NCI-H146 treated with DMSO at 0.1 percent for 48 hours (cell line): ENCODE results near the gene OGDH.
"Not testable (repeated sequence)": the region's sequence is repeated elsewhere in the genome, so short reads cannot be mapped to it uniquely, and the experiment has no call there.

Source experiments
- DNase-seq: peaks from one replicate; lab custom pipeline; 2025; ENCODE audit not compliant: unreplicated experiment; lab: John Stamatoyannopoulos, UW

OGDH gene

DNA sequence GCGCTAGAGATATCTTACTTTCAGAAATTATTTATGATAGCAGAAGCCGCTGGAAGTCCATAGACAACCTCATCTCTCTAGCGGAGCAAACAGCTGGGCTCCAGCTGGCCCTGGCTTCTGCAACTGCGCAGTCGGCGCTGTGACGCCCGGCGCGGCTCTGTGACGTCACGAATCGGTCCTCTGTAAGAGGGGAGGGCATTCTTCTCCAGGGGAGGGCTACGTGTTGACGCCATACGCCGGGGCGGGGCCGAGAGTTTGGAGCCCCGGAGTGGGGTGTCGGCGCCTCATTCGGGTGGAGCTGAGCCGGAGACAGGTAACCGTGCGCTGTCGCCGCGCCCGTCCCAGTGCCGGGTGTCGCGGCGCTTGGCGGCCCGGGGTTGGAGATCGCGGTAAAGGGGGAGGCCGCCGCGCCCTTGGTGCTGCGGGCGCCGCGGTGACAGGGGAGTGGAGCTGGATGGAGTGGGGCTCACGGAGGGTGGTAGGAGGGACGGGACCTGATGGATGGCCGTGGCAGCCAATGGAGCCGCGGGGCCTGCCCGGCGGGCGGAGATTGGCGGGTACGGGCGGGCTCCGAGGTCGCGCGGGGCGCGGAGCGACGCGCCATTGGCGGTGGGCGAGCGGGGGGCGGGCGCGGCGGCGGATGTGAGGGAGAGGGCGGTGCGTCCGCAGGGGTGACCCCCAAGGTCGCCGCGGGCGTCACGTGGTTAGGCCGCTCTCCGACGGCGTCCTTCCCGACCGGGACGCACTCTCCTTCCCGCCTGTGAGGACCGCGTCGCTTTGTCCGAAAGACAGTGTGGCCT lies at the start of gene OGDH:
Gene OGDH (plus strand): TSS at position 287 of the 800 bp plus-strand sequence. CDS start 17,717 bp downstream, outside the sequence.
- peak; percentile 92 for DNase-seq

DNA sequence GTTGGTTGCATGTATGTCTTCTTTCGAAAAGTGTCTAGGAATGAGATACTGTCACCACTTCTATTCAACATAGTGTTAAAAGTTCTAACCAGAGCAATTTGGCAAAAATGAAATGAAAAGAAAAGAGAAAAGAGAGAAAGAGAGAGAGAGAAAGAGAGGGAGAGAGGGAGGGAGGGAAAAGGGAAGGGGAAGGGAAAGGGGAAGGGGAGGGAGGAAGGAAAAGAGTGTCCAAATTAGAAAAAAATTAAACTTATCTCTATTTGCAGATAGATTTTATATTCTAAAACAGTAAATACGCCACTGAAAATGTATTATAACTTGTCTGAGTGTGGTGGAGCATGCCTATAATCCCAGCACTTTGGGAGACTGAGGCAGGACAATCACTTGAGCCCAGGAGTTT lies 48.9 kb upstream of the OGDH start:
- DNase-seq, result no peak

DNA sequence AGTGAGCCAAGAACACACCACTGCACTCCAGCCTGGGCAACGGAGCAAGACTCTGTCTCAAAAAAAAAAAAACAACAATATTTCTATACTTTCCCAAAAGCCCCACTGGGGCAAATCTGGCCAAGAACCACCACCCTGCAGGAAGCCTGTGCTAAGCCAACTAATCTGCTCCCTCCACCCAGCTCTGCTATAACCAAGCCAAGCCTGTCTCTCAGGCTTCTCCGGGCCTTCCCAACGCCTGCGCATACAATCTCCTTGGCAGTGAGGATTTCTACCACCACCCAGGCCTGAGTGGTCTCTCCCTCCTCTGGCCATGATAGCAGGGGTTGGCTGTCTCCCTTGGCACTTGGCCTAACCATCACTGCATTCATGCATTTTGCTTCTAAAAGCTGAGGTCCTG lies 46.9 kb upstream of the OGDH start:
- DNase-seq, result no peak

DNA sequence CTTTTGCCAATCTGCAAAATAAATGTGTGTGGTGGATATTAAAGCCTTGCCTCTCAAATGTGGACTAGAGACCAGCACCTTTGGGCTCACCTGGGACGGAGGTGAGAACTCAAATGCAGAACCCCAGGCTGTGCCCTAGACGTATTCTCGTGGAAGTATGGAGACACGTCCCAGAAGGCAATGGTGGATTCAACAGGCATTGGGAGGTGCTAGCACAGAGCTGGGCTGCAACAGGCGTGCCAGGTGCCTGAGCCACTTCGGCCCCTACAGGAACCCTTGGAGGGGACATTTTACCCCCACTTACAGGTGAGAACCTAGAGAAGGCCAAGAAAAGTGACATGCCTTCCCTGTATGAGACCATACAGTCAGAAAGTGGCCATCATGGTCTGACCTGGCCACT lies 44.9 kb upstream of the OGDH start:
- DNase-seq, result no peak

DNA sequence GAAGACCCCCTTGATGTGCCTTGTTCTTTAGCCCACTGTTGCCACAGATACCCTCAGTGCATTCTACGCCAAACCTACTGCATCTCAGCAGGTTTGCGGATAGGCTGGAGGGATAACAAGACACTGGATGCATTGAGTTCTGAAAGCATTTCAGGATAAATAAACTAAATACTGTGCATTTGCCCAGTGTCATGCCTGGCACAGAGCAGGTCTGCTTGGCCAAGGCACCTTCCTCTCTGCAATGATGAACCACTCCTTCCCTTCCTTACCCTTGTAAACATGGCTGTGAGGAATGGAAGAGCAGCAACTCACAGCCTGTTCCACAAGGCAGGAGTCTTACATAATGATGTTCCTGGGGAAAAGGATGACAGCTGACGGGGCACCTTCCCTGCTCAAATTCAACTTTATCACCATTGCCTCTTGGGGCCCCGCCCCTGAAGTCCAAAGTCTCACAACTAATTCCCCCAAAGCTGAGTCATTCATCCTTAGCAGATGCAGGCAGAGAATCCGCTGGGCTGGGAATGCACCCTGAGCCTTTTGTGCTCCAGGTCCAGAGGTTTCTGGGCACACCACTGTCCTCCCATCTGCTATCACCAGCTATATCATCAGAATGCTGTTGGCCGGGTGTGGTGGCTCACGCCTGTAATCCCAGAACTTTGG lies 44.3 kb upstream of the OGDH start:
- no peak for DNase-seq

DNA sequence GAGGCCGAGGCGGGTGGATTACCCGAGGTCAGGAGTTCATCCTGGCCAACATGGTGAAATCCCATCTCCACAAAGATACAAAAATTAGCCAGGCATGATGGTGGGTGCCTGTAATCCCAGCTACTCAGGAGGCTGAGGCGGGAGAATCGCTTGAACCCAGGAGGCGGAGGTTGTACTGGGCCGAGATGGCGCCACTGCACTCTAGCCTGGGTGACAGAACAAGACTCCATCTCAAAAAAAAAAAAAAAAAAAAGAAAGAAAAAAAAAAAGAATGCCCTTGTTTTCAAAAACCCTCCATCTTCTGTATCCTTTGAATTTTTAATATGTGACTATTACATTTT lies 43.8 kb upstream of the OGDH start:
- DNase-seq, result not testable (repeated sequence)

DNA sequence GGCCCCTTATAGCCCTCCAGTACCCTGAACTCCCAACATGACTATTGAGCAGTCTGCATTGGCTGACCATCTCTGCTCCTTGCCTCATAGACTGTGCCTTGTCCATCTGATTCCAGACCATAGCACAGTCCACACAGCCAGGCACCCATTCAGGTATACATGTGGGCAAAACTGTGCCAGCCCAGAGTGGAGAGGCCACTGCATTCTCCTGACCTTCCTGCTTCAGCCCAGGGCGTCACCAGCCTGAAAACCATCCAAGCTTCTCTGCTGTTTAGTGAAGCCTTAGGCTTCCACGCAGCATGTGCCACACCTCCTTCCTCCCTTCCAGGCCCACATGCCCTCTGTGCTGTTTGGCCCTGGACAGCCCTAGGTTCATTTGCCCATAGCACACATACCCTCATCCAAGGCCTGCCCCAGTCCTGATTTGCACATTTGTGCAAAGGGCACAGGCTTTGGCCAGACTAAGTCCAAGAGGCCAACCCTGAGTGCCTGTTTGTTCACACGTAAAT lies 43.2 kb upstream of the OGDH start:
- no peak for DNase-seq

DNA sequence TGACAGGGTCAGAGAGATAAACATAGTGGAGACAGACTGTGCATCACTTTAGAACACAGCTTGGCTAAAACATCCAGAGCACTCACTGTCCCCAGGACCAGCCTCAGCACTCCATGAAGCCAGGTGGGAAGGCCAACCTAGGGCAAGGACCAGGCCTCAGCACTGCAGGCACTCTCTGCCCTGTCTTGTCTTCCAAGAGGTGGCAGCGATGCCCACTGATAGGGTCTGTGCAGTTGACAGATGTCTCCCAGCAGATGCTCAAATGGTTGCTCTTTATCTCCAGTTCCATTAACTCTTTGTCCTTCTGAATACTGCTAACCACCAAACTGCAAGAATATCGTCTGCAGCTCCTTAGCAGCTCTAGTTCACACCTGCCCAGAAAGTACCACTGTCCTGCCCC lies 41.8 kb upstream of the OGDH start:
- DNase-seq, result no peak

DNA sequence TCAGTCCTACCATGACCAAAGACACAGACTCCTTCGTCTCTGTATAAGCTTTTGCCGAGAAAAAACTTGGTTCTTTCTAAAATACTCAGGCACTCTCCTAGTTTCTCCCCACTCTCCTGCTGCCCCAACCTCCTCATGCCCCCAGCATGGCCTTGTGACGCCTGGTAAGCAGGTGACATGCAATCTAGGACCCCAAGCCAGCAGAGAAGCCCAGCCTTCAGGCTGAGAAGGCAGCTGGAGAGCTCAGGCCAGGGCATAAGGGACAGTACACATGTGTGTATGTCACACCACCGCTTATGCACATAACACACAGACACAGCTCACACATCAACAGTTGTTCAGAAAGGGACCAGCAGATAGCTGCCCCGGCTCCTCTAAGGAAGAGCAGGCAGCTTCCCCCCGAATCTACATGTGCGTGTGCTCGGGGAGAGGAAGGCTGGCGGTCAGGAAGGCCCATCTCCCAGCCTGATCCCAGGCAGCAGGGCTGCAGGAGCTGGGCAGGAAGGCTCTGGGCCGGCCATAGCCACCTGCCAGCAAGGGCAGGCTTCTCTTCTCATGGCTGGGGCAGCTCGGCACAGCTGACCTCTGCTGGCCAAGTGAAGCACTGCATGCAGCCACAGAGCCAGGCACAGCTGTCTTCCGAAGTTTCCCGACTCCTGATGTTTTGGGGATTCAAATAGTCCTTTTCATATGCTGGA lies 41.2 kb upstream of the OGDH start:
- peak; percentile 3 for DNase-seq

DNA sequence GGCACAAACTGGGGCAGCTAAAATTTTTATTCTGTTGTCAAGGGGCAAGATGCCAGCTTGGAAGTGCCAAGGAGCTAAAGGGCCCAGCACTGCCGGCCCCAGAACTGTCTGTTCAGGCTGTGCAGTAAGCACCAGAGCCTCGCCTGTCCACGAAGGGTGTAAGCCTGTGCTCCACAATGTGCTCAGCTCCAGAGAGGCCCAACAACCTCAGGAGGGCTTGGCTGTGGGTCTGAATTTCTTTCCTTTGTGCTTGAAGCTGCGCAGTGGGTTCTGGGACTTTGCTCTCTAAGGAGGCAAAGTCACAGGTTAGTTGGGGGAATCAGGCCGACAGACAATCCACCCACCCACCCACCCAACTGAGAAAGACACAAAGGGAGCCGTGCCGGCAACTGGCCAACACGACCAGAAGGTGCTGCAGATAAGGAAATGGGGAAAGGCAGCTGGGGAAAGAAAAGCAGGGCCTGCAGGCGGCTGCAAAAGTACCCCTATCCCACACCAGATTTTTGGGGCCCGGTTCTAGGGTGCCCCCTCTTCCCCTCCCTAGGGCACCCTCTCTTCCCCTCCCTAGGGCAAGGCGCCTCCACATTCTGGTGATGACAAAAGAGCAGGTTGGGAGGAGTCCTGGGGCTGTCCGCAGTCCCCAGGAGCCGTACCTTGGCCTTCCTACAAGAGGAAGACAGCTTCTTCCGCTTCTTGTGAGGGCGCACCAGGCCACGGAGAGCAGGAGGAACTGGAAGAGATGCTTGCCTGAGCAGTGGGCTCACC lies 40.5 kb upstream of the OGDH start:
- DNase-seq, result no peak

DNA sequence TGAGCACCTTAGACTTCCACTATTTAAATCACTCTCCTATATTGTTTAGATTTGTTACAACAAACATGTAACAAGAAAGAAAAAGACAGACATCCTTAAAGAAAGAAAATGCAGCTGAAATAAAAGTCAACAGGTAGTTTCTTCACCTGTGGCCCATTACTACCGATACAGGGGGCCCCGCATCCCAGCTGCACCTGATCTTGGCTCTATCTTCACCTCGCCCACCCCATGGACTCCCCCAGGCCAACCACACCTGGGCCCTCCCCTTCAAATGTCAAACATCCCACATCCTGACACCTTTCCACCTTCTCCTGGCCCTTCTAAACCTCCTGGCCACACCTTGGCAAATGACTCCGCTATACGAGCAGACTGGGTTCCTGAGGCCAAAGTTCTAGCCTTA lies 39.7 kb upstream of the OGDH start:
- DNase-seq, result no peak

DNA sequence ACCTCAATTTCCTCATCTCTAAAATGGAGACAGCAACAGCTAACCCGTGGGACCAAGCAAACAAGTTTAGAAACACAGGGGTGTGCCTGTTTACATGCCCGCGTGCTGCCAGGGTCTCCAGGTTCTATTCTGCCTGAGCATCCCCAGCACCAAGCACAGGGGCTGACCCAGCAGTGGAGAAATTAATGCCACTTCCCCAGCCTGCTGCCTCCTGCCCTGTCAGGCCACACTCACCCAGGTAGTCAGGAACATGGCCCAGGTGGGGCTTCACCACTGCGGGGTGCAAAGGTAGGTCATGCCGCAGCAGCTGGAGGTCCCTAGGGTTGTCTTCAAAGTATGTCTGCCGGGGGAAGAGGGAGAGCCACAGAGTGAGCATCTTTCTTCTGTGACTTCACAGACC lies 38.5 kb upstream of the OGDH start:
- no peak for DNase-seq

DNA sequence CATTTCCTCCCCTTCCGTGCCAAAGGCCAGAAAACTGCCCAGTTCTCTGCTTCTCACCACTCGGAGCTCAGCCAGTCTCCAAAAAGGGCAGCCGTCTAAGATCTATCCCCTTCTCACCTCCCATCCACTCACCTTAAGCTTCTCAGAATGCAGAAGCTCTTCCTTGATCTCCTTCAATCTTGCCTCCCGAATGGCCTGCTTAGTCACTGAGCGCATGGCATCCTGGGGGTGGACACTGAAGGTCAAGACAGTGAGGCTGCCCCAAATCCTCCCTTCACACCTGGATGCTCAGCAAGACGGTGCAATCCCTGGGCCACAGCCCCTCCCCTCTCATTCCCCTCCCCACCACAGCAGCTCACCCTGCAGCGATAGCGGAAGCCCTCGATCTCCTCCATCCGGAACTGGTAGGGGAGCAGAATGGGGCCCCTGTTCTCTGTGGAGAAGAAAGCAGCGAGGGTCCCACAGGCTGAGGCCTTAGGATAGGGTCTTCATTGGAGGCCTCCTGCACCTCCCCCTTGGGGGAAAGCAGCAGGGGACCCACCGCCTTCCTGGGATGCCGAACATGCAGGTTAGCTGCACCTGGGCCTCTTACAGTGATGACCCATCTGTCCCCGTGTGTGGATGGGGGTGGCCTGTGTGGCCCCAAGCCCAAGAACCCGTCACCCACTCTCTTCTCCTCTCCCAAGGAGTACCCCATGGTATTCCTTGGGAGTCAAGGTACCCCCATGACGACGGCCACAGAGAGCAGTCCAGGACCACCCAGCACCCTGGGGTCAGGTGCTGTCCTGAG lies 37.5 kb upstream of the OGDH start:
- DNase-seq, result no peak

DNA sequence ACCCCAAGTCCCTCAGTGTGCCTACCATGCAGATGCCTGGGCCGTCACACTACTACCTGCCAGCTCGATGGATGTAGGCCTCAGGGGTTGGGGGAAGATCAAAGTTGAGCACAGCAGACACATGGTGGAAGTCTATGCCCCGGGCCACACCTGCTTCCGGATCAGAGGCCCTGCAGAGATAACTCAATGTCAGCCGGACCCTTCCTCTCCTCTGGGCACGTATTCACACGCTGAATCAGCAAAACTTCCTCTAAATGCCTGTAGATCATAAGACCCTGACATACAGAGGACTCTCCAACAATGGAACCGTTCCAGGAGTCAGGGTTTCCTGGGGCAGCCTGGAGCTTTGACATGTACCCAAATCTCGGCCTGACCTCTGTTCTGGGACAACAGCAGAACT lies 36.5 kb upstream of the OGDH start:
- DNase-seq, result no peak

DNA sequence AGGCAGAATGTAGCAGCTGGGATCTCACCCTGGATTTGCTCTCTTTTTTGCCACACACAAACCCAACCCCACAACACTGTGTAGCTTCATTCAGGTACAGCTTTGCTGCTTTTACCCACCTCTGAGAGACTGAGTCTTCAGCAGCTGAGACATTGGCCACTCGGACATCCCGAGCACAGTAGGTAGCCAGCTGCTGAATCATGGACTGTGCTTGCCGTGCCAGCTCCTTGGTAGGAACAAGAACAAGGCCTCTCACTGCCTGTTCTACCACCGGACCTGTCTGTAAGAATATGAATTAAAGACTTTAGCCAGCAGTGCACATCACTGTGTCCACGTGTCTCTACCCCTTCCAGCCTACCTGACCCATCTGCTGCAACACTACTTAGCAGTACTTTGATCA lies 33.7 kb upstream of the OGDH start:
- no peak for DNase-seq

DNA sequence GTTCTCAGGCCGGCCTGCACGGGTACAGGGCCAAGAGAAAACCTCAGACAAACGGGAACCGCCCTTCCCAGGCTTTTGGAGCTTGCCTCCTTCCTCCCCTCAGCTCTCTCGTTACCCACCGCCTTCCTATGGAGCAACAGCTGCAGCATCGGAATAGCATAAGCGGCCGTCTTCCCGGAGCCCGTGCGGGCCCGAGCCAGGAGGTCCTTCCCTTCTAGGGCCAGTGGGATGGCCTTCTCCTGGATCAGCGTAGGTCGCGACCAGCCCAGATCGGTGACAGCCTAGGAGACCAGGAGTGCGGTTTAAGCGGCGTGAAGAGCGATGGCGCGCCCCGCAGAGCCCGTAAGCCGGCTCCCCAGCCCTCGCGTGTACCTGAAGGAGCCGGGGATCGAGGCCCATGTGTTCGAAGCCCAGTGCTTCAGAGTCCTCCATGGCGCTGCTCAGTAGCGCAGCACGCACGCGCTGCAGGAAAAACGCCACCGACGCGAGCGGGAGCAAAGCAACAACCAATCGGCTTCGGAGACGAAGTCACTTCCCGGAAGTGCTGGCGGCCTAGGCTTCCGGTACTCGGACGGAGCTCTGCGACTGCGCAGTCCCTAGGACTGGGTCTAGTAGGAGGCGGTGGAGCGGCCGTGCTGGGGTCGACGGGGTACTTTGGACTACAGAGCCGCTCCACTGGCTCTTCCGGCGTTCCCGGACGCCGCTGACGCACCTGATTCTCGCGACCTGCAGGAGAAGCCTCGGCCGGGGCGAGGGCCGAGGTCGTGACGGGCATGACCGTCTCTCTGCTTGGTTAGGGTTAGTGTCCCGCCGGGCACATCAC lies 32.8 kb upstream of the OGDH start, which contains the start of gene DDX56:
Gene DDX56 (minus strand): TSS at position 445 of the 823 bp plus-strand sequence. CDS start 13 bp downstream, at position 432.
- peak; percentile 88 for DNase-seq

DNA sequence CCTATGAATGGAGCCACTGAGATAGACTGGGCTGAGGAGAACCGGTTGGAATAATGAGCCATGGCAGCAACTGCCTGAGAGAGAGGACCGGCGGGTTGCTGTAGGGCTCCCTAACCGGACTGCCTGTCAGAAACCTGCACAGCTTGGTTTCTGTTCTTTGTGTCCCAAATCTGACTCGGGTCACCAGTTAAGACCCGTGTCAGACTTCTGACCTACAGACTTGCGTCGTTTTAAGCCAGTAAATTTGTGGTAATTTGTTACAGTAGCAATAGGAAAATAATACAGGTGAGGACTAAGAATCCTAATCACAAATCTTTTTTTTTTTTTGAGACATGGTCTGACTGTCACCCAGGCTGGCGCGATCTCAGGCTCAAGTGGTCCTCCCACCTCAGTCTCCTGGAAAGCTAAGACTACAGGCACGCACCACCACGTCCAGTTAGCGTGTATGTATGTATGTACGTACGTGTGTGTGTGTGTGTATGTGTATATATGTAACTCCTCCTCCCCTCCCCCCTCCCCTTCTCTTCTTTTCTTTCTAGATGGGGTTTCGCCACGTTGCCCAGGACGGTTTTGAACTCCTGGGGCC lies 32.0 kb upstream of the OGDH start:
- DNase-seq, result no peak

DNA sequence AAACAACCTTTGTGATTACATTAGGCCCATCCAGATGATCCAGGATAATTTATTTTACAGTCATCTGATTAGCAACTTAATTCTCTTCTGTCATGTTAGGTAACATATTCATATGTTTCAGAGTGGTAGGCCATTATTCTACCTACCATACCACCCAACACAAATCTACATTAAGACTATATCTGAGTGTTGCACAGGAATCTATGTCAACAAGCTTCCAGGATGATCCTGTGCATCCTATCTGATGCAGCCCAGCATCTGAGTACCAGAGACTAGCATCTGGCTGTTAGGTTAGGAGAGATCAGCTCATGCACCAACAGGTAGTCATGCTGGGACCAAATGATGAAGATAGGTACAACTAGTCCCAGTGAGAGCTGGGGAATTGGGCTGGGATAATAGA lies 31.4 kb upstream of the OGDH start:
- DNase-seq, result no peak

DNA sequence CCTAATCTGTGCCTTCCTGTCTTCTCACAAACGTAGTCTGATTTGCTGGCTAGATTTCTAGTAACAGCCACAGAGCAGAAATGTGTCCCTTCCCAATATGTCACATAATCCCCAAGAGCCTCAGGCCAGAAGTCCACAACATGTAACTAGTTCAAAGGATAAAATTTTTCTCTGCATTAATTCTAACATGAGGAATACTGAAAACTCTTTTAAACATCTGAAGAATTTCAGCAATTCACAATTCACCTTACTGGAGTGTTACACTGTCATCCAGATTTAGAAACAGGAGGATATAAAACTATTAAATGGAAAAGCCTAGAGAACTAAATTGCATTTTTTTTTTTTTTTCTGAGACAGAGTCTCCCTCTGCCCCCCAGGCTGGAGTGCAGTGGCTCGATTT lies 30.2 kb upstream of the OGDH start:
- DNase-seq, result no peak
